ENCODE measurements around the gene SSUH2.

SSUH2 gene

GRCh38 chr3:8662594-8662993 lies 18.0 kb upstream of the SSUH2 start:
- DNase-seq (ENCODE audit: low read depth) = no peak
- no peak overlapping the region for H3K4me3 ChIP-seq (ENCODE audit: low read depth, low read length)
- no peak for TF ChIP-seq CTCF (IDR thresholded peaks at IDR 0.05; ENCODE audit: low read depth, low read length, missing control alignments)

- no peak overlapping the region for H3K4me3 ChIP-seq (ENCODE audit: low read depth, low read length)
- DNase-seq (ENCODE audit: low read depth) = no peak
- TF ChIP-seq CTCF (IDR thresholded peaks at IDR 0.05; ENCODE audit: low read depth, low read length, missing control alignments) = no peak
These were observed 15.8 kb upstream of the SSUH2 start for GRCh38 chr3:8660175-8661118.

GRCh38 chr3:8659242-8659641 lies 14.6 kb upstream of the SSUH2 start:
- no peak for TF ChIP-seq CTCF (IDR thresholded peaks at IDR 0.05; ENCODE audit: low read depth, low read length, missing control alignments)
- DNase-seq (ENCODE audit: low read depth) = no peak
- H3K4me3 ChIP-seq (ENCODE audit: low read depth, low read length) = no peak overlapping the region

GRCh38 chr3:8658306-8659212 lies 14.0 kb upstream of the SSUH2 start:
- DNase-seq (ENCODE audit: low read depth) = peak; percentile 36
- TF ChIP-seq CTCF (IDR thresholded peaks at IDR 0.05; ENCODE audit: low read depth, low read length, missing control alignments) = no peak

GRCh38 chr3:8657804-8658305 lies 13.3 kb upstream of the SSUH2 start:
- no peak for TF ChIP-seq CTCF (IDR thresholded peaks at IDR 0.05; ENCODE audit: low read depth, low read length, missing control alignments)

More at GRCh38 chr3:8658306-8659212, 14.0 kb upstream of the SSUH2 start:
- H3K4me3 ChIP-seq (ENCODE audit: low read depth, low read length) = no peak overlapping the region

GRCh38 chr3:8656240-8656639 lies 11.6 kb upstream of the SSUH2 start:
- DNase-seq (ENCODE audit: low read depth) = no peak
- no peak for TF ChIP-seq CTCF (IDR thresholded peaks at IDR 0.05; ENCODE audit: low read depth, low read length, missing control alignments)
- no peak overlapping the region for H3K4me3 ChIP-seq (ENCODE audit: low read depth, low read length)

More at GRCh38 chr3:8657804-8658305, 13.3 kb upstream of the SSUH2 start:
- no peak overlapping the region for H3K4me3 ChIP-seq (ENCODE audit: low read depth, low read length)
- DNase-seq (ENCODE audit: low read depth) = no peak
